HCT116 (cell line): ENCODE data around the gene ARFIP2. TPM values are rescaled to one million over a fixed set of nuclear protein-coding genes. Genes with fewer than 3 reads are reported as not detected.

Experiments used
- ATAC-seq: fragments of 200-7000 bp; cut with Tn5 transposase; 2 replicates; pipeline ENCODE4 v1.9.1; 2020; ENCODE audit warnings: mild to moderate bottlenecking, moderate library complexity
- BruUV-seq: library from RNA; stranded (reverse); fragments of 400-500 nt; replicated peaks from 2 replicates; lab custom pipeline; 2021; lab: Mats Ljungman, UMichigan
- CTCF ChIA-PET: fragments of 300-600 bp; sonication (Branson Sonifier 250); formaldehyde crosslinking; loops from one replicate; lab custom pipeline; 2021; ENCODE audit warnings: antibody characterized with exemption; lab: Charles Lee
- POLR2A ChIA-PET: fragments of 300-600, 350-600 bp; sonication (Branson Sonifier 250); formaldehyde crosslinking; loops from one replicate; lab custom pipeline; 2021; ENCODE audit warnings: antibody characterized with exemption; lab: Charles Lee
- RAD21 ChIA-PET, 2 experiments: fragments of 300-600 bp; sonication (Branson Sonifier 250); formaldehyde crosslinking; loops; one replicate each; lab custom pipeline; 2023; ENCODE audit warnings: low total read pairs in 2 of 2; ENCODE audit not compliant: uncharacterized antibody in 2 of 2, unreplicated experiment in 2 of 2, low non-redundant PET in 1 of 2; lab: Charles Lee
- DNase-seq: peaks from one replicate; pipeline ENCODE4 v3.0.0-alpha.2; 2010; ENCODE audit warnings: low read depth, low spot score
- H2AFZ ChIP-seq: fragments of 200-600 bp; shearing (Covaris generic), sonication (generic); 2 replicates; pipeline ENCODE4 v1.6.1; 2017; ENCODE audit warnings: low read depth, mixed run types, mixed read lengths, antibody characterized with exemption, low read length; ENCODE audit not compliant: poor library complexity, severe bottlenecking
- H3K27ac ChIP-seq: 2 replicates; pipeline ENCODE4 v1.5.1; 2012; ENCODE audit warnings: low read depth, low read length
- H3K27me3 ChIP-seq: fragments of 200-600 bp; sonication (generic); 2 replicates; pipeline ENCODE4 v1.6.1; 2016; ENCODE audit warnings: mixed run types, low read length, mixed read lengths; ENCODE audit not compliant: insufficient read depth
- H3K36me3 ChIP-seq, 2 experiments: fragments of 200-500 bp in 1 of 2; fragments of 200-600 bp in 1 of 2; sonication (Bioruptor generic) in 1 of 2; sonication (generic) in 1 of 2; 2 replicates each; pipeline versions ENCODE4 v1.5.1 to v1.6.1; 2014 to 2016; ENCODE audit warnings: low read length in 2 of 2, inconsistent platforms in 1 of 2, mixed read lengths in 1 of 2, mixed run types in 1 of 2; ENCODE audit not compliant: insufficient read depth in 2 of 2, control insufficient read depth in 1 of 2
- H3K4me1 ChIP-seq, 2 experiments: fragments of 200-600 bp in 1 of 2; sonication (generic) in 1 of 2; 2 replicates each; pipeline versions ENCODE4 v1.5.1 to v1.6.1; 2012 to 2017; ENCODE audit warnings: low read length in 2 of 2, inconsistent platforms in 1 of 2, mild to moderate bottlenecking in 1 of 2, mixed read lengths in 1 of 2, mixed run types in 1 of 2, moderate library complexity in 1 of 2; ENCODE audit not compliant: insufficient read depth in 2 of 2, control insufficient read depth in 1 of 2
- H3K4me2 ChIP-seq: fragments of 200-600 bp; sonication (generic); 2 replicates; pipeline ENCODE4 v1.6.1; 2017; ENCODE audit warnings: mixed run types, low read length, mixed read lengths
- H3K4me3 ChIP-seq, 2 experiments: fragments of 200-600 bp in 1 of 2; sonication (generic) in 1 of 2; replicated peaks in 1 of 2; 2 replicates each; pipeline ENCODE4 v1.5.1; 2011 to 2016; ENCODE audit warnings: low read length in 2 of 2, control low read depth in 1 of 2, low read depth in 1 of 2, mild to moderate bottlenecking in 1 of 2, mixed read lengths in 1 of 2, mixed run types in 1 of 2
- H3K79me2 ChIP-seq: fragments of 200-600 bp; sonication (generic); 2 replicates; pipeline ENCODE4 v1.6.1; 2017; ENCODE audit warnings: mild to moderate bottlenecking, mixed run types, low read length, moderate library complexity, mixed read lengths; ENCODE audit not compliant: insufficient read depth
- H3K9ac ChIP-seq: fragments of 200-600 bp; sonication (generic); 2 replicates; pipeline ENCODE4 v1.6.1; 2016; ENCODE audit warnings: low read length, mixed read lengths
- H3K9me2 ChIP-seq: fragments of 200-600 bp; sonication (generic), shearing (Covaris generic); 2 replicates; pipeline ENCODE4 v1.6.1; 2017; ENCODE audit warnings: mixed run types, mild to moderate bottlenecking, moderate library complexity; ENCODE audit not compliant: insufficient read depth
- H3K9me3 ChIP-seq, 2 experiments: fragments of 200-500 bp in 1 of 2; fragments of 200-600 bp in 1 of 2; sonication (Bioruptor generic) in 1 of 2; sonication (generic) in 1 of 2; 2 replicates each; pipeline ENCODE4 v1.6.1; 2014 to 2017; ENCODE audit warnings: low read length in 2 of 2, mixed read lengths in 2 of 2, inconsistent platforms in 1 of 2, low read depth in 1 of 2, mild to moderate bottlenecking in 1 of 2, mixed run types in 1 of 2, moderate library complexity in 1 of 2; ENCODE audit not compliant: control insufficient read depth in 1 of 2, insufficient read depth in 1 of 2
- H4K20me1 ChIP-seq: fragments of 200-600 bp; sonication (generic), shearing (Covaris generic); 2 replicates; pipeline ENCODE4 v1.6.1; 2017; ENCODE audit warnings: mixed run types, mild to moderate bottlenecking, moderate library complexity; ENCODE audit not compliant: insufficient read depth
- CBX3 ChIP-seq: IDR thresholded peaks from 2 replicates; pipeline ENCODE4 v1.6.1; 2012; ENCODE audit warnings: low read depth
- EGR1 ChIP-seq: IDR thresholded peaks from 2 replicates; pipeline ENCODE4 v1.6.1; 2012; ENCODE audit warnings: low read depth
- JUND ChIP-seq: IDR thresholded peaks from 2 replicates; pipeline ENCODE4 v1.6.1; 2012
- POLR2A ChIP-seq: IDR thresholded peaks from 2 replicates; pipeline ENCODE4 v1.7.0; 2011; ENCODE audit warnings: borderline replicate concordance; ENCODE audit not compliant: insufficient read depth, insufficient read length; ENCODE audit errors: extremely low read depth
- RAD21 ChIP-seq: IDR thresholded peaks from 2 replicates; pipeline ENCODE4 v1.6.1; 2012; ENCODE audit warnings: low read depth, mild to moderate bottlenecking
- TCF7L2 ChIP-seq: IDR thresholded peaks from 2 replicates; pipeline ENCODE4 v1.7.0; 2011; ENCODE audit warnings: borderline replicate concordance, inconsistent platforms; ENCODE audit not compliant: insufficient read depth, insufficient read length; ENCODE audit errors: extremely low read depth
- YY1 ChIP-seq: IDR thresholded peaks from 2 replicates; pipeline ENCODE4 v1.6.1; 2011; ENCODE audit warnings: low read length, low read depth, moderate library complexity, mild to moderate bottlenecking; ENCODE audit not compliant: insufficient replicate concordance; ENCODE audit errors: extremely low read depth
- ZNF274 ChIP-seq: fragments of 200-500 bp; sonication (Bioruptor generic); IDR thresholded peaks from 2 replicates; pipeline ENCODE4 v1.6.1; 2014; ENCODE audit warnings: mild to moderate bottlenecking, low read depth, low read length, inconsistent platforms
- intact Hi-C: fragments of 100-400 bp; cut with micrococcal nuclease; formaldehyde crosslinking; loops from 2 replicates; pipeline ENCODE4 v1.10.0; 2022
- total RNA-seq: library from RNA; stranded (reverse); gene quantifications from one replicate; pipeline ENCODE4 v1.2.1, GENCODE V29; 2021; ENCODE audit not compliant: unreplicated experiment
- TF ChIP-seq, protein P1 (sequence below), 3 experiments: fragments of 200-600 bp in 1 of 3; sonication (generic) in 1 of 3; IDR thresholded peaks in 2 of 3; conservative IDR thresholded peaks in 1 of 3; 2 replicates each; pipeline ENCODE4 v1.5.1; 2012 to 2017; ENCODE audit warnings: low read depth in 2 of 3, low read length in 2 of 3, antibody characterized with exemption in 1 of 3, borderline replicate concordance in 1 of 3, control low read depth in 1 of 3, mild to moderate bottlenecking in 1 of 3, mixed read lengths in 1 of 3, mixed run types in 1 of 3, moderate library complexity in 1 of 3; ENCODE audit not compliant: insufficient read depth in 1 of 3

The ARFIP2 gene
- total RNA-seq, 1 experiment from 2014 or later, result 77.9 TPM

DNA sequence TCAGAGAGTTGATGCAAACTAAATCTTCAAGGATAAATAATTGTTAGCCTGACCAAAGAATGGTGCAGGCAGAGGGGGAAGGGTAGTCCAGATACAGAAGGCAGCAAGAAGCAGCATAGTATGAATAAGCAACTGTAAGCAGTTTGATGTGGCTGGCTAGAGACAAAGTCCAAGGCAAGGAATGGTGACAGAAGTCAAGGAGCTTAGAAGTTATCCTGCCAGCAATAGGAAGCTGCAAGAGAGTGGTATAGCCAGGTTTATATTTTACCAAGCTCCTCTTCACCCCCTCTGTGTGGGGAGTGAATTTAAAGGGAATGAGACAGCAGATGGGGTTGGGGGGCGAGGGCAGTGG lies 22.1 kb downstream of the ARFIP2 start:
- H3K27me3 ChIP-seq, result no peaks in the 10 kb centered on the region
- H3K4me2 ChIP-seq, result no peak overlapping the region
- no peaks in the 10 kb centered on the region for H3K9me2 ChIP-seq
- DNase-seq (no peak), ATAC-seq (no peak)
- POLR2A ChIA-PET, result no interaction called here
- H3K36me3 ChIP-seq, result peaks cover 0 to 2% of the 10 kb centered on the region in 2 experiments; a peak in 1 of 4 replicates
- no peak overlapping the region for H3K27ac ChIP-seq
- CTCF ChIA-PET, result interaction anchor here (0.9 kb wide), 1 partner anchor 16 kb away, joined by 3 read pairs; no protein-coding TSS in a partner anchor
- intact Hi-C loops, result no loop called here
- H4K20me1 ChIP-seq, result no peaks in the 10 kb centered on the region
- no peak overlapping the region for H3K9ac ChIP-seq
- BruUV-seq, result no TSS peak
- TF ChIP-seq TCF7L2 (no peak), RAD21 (no peak), ZNF274 (no peak), EGR1 (no peak), YY1 (no peak), CBX3 (no peak), JUND (no peak), POLR2A (no peak)
- TF ChIP-seq, protein P1, sequence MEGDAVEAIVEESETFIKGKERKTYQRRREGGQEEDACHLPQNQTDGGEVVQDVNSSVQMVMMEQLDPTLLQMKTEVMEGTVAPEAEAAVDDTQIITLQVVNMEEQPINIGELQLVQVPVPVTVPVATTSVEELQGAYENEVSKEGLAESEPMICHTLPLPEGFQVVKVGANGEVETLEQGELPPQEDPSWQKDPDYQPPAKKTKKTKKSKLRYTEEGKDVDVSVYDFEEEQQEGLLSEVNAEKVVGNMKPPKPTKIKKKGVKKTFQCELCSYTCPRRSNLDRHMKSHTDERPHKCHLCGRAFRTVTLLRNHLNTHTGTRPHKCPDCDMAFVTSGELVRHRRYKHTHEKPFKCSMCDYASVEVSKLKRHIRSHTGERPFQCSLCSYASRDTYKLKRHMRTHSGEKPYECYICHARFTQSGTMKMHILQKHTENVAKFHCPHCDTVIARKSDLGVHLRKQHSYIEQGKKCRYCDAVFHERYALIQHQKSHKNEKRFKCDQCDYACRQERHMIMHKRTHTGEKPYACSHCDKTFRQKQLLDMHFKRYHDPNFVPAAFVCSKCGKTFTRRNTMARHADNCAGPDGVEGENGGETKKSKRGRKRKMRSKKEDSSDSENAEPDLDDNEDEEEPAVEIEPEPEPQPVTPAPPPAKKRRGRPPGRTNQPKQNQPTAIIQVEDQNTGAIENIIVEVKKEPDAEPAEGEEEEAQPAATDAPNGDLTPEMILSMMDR (IDR thresholded peaks at IDR 0.05 in 2 of 3, conservative IDR thresholded peaks at IDR 0.05 in 1 of 3; ENCODE audit: borderline replicate concordance in 1 of 3, insufficient read depth in 1 of 3, low read depth in 2 of 3, low read length in 2 of 3), result no peak
- RAD21 ChIA-PET, result no interaction called here
- H3K9me3 ChIP-seq, result no peaks in the 10 kb centered on the region
- no peak overlapping the region for H2AFZ ChIP-seq
- H3K4me1 ChIP-seq, result no peaks in the 10 kb centered on the region
- no peaks in the 10 kb centered on the region for H3K79me2 ChIP-seq
- H3K4me3 ChIP-seq, result no peak overlapping the region
